AG04450 (cell line): ENCODE measurements around the gene ARHGAP15. TPM values are rescaled to one million over a fixed set of nuclear protein-coding genes. Genes with fewer than 3 reads are reported as not detected.

Source experiments
- CTCF ChIA-PET: fragments of 300-600, 350-600 bp; formaldehyde crosslinking; extraction: SDS; loops from one replicate; lab custom pipeline; 2022; ENCODE audit warnings: antibody characterized with exemption, inconsistent platforms; lab: Charles Lee
- POLR2A ChIA-PET: fragments of 350-600 bp; formaldehyde crosslinking; extraction: SDS; loops from one replicate; lab custom pipeline; 2021; ENCODE audit warnings: antibody characterized with exemption, inconsistent platforms; lab: Yijun Ruan, JAX
- DNase-seq: peaks from one replicate; pipeline ENCODE4 v3.0.0-alpha.2; 2011; ENCODE audit warnings: low read depth, low spot score
- H3K27ac ChIP-seq: one replicate; pipeline ENCODE4 v1.5.1; 2012; ENCODE audit warnings: low read depth, low read length, control low read depth
- H3K27me3 ChIP-seq: one replicate; pipeline ENCODE4 v1.6.0; 2012; ENCODE audit warnings: low read length; ENCODE audit not compliant: control insufficient read depth, insufficient read depth
- H3K4me3 ChIP-seq: 2 replicates; pipeline ENCODE4 v1.5.1; 2011; ENCODE audit warnings: mild to moderate bottlenecking, low read depth, low read length, control low read depth
- H3K9me3 ChIP-seq: 2 replicates; pipeline ENCODE4 v1.5.1; 2012; ENCODE audit warnings: low read length; ENCODE audit not compliant: control insufficient read depth, insufficient read depth
- CTCF ChIP-seq: IDR thresholded peaks from 2 replicates; pipeline ENCODE4 v1.5.1; 2011; ENCODE audit warnings: low read depth, low read length, control low read depth, inconsistent platforms
- polyA plus RNA-seq: library from polyadenylated mRNA; depleted of rRNA; stranded (reverse); fragments of >200 nt; gene quantifications from 2 replicates; pipeline ENCODE4 v1.2.3, GENCODE V29; 2011

ARHGAP15 gene
- polyA plus RNA-seq, 1 experiment, result not detected

DNA sequence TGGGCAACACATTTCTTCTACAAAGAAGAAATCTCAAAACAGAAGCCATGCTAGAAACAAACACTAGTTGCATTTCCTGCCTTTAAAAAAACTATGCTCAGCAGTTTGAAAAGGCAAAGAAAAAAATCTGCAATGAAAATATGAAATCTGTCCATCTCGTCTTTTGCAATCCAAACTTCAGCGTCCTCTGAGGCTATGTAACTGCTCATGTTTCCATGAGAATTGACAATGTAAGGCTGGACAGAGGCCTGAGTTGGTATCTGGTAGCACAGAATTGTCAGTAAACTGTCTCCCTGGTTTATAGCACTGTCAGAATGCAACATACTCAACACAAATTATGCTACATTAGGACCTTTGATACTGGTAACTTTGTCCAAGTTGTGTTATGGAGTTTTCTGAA lies 429.9 kb downstream of the ARHGAP15 start:
- Histone ChIP-seq H3K9me3 (no peaks in the 10 kb centered on the region), H3K27me3 (no peaks in the 10 kb centered on the region), H3K4me3 (no peak overlapping the region), H3K27ac (no peak overlapping the region)
- ChIA-PET CTCF (no interaction called here), POLR2A (no interaction called here)
- TF ChIP-seq CTCF, result no peak
- no peak for DNase-seq

GRCh38 chr2:143560724-143561123 lies 431.5 kb downstream of the ARHGAP15 start:
- POLR2A ChIA-PET, result no interaction called here

DNA sequence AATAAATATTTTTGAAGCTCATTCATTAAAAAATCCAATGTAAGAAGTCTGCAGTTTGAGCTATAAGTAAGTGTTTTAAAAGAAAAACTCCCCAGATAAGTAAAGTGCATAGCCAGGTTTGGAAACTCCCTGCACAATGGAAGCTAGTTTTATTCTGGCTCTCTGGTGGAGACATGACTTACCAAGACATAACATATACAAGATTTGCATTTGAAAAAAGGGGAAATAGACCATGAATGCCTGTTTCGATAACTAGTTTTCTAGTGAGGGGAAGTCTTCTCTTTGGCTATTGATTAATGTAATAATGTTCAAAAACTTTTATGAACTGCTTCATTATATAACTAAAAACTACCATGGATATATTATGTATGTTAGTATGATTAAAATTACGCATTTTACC lies 435.2 kb downstream of the ARHGAP15 start:
- Histone ChIP-seq H3K9me3 (no peaks in the 10 kb centered on the region), H3K27me3 (no peaks in the 10 kb centered on the region), H3K4me3 (no peak overlapping the region), H3K27ac (no peak overlapping the region)
- ChIA-PET CTCF (no interaction called here), POLR2A (no interaction called here)
- TF ChIP-seq CTCF, result no peak
- no peak for DNase-seq

More at GRCh38 chr2:143560724-143561123, 431.5 kb downstream of the ARHGAP15 start:
- no peak for DNase-seq
- no peak for TF ChIP-seq CTCF
- no peaks in the 10 kb centered on the region for H3K9me3 ChIP-seq
- no peaks in the 10 kb centered on the region for H3K27me3 ChIP-seq
- CTCF ChIA-PET, result no interaction called here
- no peak overlapping the region for H3K4me3 ChIP-seq
- H3K27ac ChIP-seq, result no peak overlapping the region

DNA sequence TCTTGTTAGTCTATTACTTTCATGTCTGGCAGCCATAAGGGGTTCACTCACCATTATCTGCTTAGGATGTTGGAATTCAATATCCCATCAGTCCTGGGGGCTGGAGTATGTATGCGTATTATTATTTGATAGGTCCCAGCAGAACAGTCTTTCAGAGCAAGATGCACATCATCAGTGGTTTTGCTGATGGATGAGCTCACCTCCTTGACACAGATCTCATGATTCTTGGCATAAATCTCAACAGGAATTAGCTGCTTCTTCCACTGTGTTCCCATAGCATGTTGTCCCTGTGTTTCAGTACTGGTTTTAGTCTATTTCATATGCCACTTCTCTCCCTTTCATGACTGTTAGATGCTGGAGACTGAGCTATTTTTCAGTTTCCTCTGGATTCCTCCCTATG lies 442.5 kb downstream of the ARHGAP15 start:
- DNase-seq, result no peak
- Histone ChIP-seq H3K27ac (no peak overlapping the region), H3K9me3 (no peaks in the 10 kb centered on the region), H3K4me3 (no peak overlapping the region), H3K27me3 (no peaks in the 10 kb centered on the region)
- ChIA-PET CTCF (no interaction called here), POLR2A (no interaction called here)
- TF ChIP-seq CTCF, result no peak

GRCh38 chr2:143572421-143572820 lies 443.2 kb downstream of the ARHGAP15 start:
- Histone ChIP-seq H3K4me3 (no peak overlapping the region), H3K9me3 (no peaks in the 10 kb centered on the region), H3K27ac (no peak overlapping the region), H3K27me3 (no peaks in the 10 kb centered on the region)
- no peak for DNase-seq
- ChIA-PET POLR2A (no interaction called here), CTCF (no interaction called here)
- no peak for TF ChIP-seq CTCF
